Body of pancreas (tissue), 4 donors: Measurements from ENCODE around the gene KCNQ1OT1.

ENCODE experiments used
- CTCF ChIP-seq, 7 experiments: fragments of 450-650 bp in 4 of 7; fragments of 200-600 bp in 3 of 7; sonication (generic) in 3 of 7; IDR thresholded peaks; one replicate each; pipeline ENCODE4 v1.5.1; 2016 to 2019; ENCODE audit warnings: antibody characterized with exemption in 7 of 7
- POLR2A ChIP-seq, 3 donors: fragments of 450-650 bp; IDR thresholded peaks; one replicate each; pipeline ENCODE4 v1.6.1; 2016; ENCODE audit warnings: antibody characterized with exemption in 3 of 3, mild to moderate bottlenecking in 2 of 3

DNA sequence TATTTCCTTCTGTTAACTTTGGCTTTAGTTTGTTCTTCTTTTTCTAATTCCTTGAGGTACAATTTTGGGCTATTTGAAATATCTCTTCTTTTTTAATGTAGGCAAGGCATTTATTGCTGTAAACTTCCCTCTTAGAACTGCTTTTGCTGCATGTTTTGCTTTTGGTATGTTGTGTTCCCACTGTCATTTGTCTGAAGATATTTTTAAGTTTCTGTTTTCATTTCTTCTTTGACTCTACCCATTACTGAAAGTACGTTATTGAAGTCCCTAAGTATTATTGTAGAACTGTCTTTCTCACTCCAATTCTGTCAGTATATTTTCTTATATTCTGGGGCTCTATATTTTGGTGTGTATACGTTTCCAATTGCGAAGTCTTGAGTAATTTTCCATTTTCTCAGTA, 77.9 kb downstream of the KCNQ1OT1 start:
- TF ChIP-seq POLR2A (IDR thresholded peaks at IDR 0.05), result no peak
- no peak for TF ChIP-seq CTCF (IDR thresholded peaks at IDR 0.05)
